Astrocyte of the spinal cord (primary cell): ENCODE measurements around the gene GHRHR.

Experiments used
- DNase-seq: peaks from one replicate; pipeline ENCODE4 v3.0.0; 2011; ENCODE audit warnings: low read depth, low spot score
- H3K4me3 ChIP-seq: 2 replicates; pipeline ENCODE4 v1.5.1; 2011; ENCODE audit warnings: low read depth, mild to moderate bottlenecking, low read length, moderate library complexity
- in situ Hi-C: cut with HindIII; loops from 2 replicates; pipeline ENCODE4 v1.10.0; 2017; ENCODE audit warnings: low sequenced_read_pairs
- TF ChIP-seq, protein P1 (sequence below): IDR thresholded peaks from 2 replicates; pipeline ENCODE4 v1.5.1; 2012; ENCODE audit warnings: low read depth, mild to moderate bottlenecking, low read length, inconsistent platforms

The GHRHR gene

DNA sequence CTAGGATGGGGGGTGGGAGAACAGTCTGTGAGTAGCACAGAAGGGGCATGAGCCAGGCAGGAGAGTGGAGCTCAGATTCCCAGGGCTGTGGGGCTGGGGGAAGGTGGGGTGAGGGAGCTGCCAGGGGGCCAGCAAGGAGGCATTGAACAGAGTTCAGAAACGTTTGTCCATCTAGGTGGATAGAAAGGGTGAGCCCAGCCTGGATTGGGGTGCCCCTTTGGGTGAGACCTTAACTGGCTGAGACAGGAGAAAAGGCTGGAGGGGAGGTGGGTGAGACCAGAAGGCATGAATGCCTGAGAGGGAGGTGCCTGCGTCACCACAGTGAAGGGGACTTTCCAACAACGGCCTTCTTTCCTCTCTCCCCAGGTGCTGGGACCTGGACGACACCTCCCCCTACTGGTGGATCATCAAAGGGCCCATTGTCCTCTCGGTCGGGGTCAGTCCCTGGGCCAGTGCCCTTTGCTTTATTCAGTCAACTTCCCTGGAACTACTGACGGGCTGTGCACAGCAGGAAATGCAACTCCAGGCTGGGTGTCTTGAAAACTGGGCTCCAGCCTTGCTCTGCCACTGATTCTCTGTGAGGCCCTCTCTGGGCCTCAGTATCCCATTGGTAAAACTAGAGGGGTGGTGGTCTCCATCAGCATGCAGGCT lies 11.0 kb downstream of the GHRHR start:
- TF ChIP-seq, protein P1, sequence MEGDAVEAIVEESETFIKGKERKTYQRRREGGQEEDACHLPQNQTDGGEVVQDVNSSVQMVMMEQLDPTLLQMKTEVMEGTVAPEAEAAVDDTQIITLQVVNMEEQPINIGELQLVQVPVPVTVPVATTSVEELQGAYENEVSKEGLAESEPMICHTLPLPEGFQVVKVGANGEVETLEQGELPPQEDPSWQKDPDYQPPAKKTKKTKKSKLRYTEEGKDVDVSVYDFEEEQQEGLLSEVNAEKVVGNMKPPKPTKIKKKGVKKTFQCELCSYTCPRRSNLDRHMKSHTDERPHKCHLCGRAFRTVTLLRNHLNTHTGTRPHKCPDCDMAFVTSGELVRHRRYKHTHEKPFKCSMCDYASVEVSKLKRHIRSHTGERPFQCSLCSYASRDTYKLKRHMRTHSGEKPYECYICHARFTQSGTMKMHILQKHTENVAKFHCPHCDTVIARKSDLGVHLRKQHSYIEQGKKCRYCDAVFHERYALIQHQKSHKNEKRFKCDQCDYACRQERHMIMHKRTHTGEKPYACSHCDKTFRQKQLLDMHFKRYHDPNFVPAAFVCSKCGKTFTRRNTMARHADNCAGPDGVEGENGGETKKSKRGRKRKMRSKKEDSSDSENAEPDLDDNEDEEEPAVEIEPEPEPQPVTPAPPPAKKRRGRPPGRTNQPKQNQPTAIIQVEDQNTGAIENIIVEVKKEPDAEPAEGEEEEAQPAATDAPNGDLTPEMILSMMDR = peak; percentile 72
- peak; percentile 12 for DNase-seq
- in situ Hi-C loops = no loop called here
- H3K4me3 ChIP-seq = no peak overlapping the region

DNA sequence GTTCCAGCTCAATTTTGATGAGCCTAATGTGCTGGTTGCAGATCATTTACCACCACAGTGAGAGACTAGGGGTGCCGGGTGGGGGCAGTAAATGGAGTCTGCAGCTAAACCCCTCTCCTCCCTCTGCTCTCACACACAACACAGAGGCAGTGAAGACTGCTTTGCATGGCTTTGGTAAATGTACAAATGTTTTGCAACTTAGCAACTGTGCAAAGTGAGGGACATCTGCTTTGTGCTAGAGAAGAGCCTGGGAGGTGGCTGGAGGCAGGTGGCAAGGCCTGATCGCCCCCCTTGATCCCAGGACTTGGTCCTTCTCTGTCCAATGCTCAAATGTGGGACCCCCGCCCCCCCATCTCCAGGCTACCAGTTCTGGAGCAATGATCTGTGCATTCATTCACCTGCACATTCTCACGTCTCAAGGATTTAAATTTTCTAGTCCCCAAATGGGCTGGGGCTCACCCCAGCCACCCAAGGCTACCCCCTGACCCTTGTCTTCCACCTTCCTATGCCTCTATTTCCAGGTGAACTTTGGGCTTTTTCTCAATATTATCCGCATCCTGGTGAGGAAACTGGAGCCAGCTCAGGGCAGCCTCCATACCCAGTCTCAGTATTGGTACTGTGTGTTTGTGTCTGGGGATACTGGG lies 11.6 kb downstream of the GHRHR start:
- TF ChIP-seq, protein P1 = no peak
- H3K4me3 ChIP-seq = no peak overlapping the region
- in situ Hi-C loops = no loop called here

DNA sequence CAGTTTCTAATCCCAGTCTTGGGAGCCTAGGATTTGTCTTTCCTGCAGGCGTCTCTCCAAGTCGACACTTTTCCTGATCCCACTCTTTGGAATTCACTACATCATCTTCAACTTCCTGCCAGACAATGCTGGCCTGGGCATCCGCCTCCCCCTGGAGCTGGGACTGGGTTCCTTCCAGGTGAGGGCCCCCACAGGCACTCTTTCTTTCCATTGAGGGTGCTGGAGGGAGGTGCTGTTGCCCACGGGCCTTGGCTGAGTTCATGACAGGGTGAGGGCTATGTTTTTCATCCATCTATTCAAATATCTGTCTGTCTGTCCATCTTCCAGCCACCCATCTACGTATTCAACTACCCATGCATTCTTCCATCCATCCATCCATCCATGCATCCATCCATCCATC lies 12.6 kb downstream of the GHRHR start:
- TF ChIP-seq, protein P1 = no peak
- H3K4me3 ChIP-seq = no peak overlapping the region
- no peak for DNase-seq
- in situ Hi-C loops = no loop called here

More for the DNA sequence above, 11.6 kb downstream of the GHRHR start:
- no peak for DNase-seq

- TF ChIP-seq, protein P1 = no peak
- in situ Hi-C loops = no loop called here
- no peak for DNase-seq
Measured at GRCh38 chr7:30977222-30977621, 13.5 kb downstream of the GHRHR start.

DNA sequence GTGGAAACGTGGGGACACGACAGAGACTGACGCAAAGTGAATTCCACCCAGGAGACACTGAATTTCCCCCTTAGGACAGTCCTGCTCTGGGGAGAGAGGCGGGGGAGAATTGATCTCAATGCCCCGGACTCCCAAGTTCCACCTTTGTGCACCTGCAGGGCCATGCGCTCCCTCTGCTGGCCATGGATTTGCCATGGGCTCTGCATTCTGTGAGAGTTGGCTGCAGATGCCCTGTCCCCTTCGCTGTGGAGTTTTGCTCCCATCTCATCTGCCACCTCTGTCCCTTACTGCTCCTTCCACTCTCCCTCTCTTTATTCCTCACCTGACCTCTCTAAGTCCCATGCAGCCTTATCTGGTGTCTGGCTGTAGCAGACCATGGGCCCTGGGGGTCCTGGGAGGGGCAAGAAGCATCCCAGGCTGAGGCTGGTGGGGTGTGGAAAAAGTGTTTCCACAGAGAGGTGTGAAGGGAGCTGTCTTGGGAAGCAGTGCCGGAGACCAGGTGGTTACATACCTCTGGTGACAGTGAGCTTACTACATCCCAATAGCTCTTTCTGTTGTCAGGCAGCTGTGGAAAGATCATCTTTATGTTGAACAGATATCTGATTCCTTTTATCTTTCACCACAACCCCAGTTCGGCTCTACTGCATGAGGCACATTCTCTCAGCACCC lies 14.3 kb downstream of the GHRHR start:
- in situ Hi-C loops = no loop called here
- DNase-seq = no peak
- TF ChIP-seq, protein P1 = peak; percentile 66
- no peak overlapping the region for H3K4me3 ChIP-seq

More at GRCh38 chr7:30977222-30977621, 13.5 kb downstream of the GHRHR start:
- H3K4me3 ChIP-seq = no peak overlapping the region

DNA sequence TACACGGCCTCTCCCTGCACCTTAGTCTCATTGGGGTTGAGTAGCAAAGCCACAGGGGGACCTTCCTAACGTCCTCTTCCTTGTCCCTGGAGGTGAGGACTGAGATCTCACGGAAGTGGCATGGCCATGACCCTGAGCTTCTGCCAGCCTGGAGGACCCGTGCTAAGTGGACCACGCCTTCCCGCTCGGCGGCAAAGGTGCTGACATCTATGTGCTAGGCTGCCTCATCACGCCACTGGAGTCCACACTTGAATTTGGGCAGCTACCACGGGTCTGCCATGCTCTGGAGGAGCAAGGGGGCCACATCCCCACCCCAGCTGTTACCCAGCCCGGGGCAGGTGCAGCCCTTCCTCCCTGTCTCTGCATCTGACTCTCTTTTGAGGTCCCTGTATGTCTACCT lies 15.3 kb downstream of the GHRHR start:
- in situ Hi-C loops = no loop called here
- no peak for DNase-seq
- no peak overlapping the region for H3K4me3 ChIP-seq
- TF ChIP-seq, protein P1 = no peak
